HepG2 (cell line): ENCODE measurements around the gene JADE2. TPM values are rescaled to one million over a fixed set of nuclear protein-coding genes. Genes with fewer than 3 reads are reported as not detected.

Experiments used
- ATAC-seq: fragments of 200-7000 bp; cut with Tn5 transposase; 3 replicates; pipeline ENCODE4 v1.9.1; 2020; ENCODE audit warnings: mild to moderate bottlenecking, moderate library complexity
- BruUV-seq: library from RNA; stranded (reverse); fragments of 400-500 nt; replicated peaks from 2 replicates; lab custom pipeline; 2021; lab: Mats Ljungman, UMichigan
- CTCF ChIA-PET: fragments of 300-600 bp; formaldehyde crosslinking; extraction: SDS; loops from one replicate; lab custom pipeline; 2021; ENCODE audit warnings: low total read pairs, inconsistent platforms, low intra/inter-chr PET ratio; lab: Yijun Ruan, JAX
- POLR2A ChIA-PET: fragments of 350-600 bp; sonication (Branson Sonifier 250); formaldehyde crosslinking; loops from one replicate; lab custom pipeline; 2020; ENCODE audit warnings: antibody characterized with exemption, inconsistent platforms; lab: Yijun Ruan, JAX
- DNase-seq: peaks from one replicate; pipeline ENCODE4 v3.0.0-alpha.2; 2015; ENCODE audit warnings: low spot score
- FAIRE-seq: peaks from 3 replicates; lab custom pipeline; 2011; peaks lifted over from hg19 to GRCh38; lab: Jason Lieb, UNC
- H2AFZ ChIP-seq: one replicate; pipeline ENCODE4 v1.6.1; 2011; ENCODE audit warnings: low read length, inconsistent platforms
- H3K27ac ChIP-seq: fragments of 300-600 bp; 3 replicates; pipeline ENCODE4 v1.8.0; 2011; ENCODE audit warnings: mixed run types, mild to moderate bottlenecking, mixed read lengths, low read length, inconsistent platforms; ENCODE audit not compliant: insufficient read depth; ENCODE audit errors: extremely low read length
- H3K27me3 ChIP-seq, 2 experiments: fragments of 200-600 bp in 1 of 2; 2 replicates in 1 of 2; 3 replicates in 1 of 2; pipeline versions ENCODE4 v1.6.0 to v1.8.0; 2011; ENCODE audit warnings: low read length in 2 of 2, mild to moderate bottlenecking in 2 of 2, moderate library complexity in 2 of 2, inconsistent platforms in 1 of 2; ENCODE audit not compliant: insufficient read depth in 2 of 2, control insufficient read depth in 1 of 2
- H3K36me3 ChIP-seq, 2 experiments: fragments of 200-600 bp in 1 of 2; replicated peaks in 1 of 2; 2 replicates in 1 of 2; 3 replicates in 1 of 2; pipeline versions ENCODE4 v1.5.1 to v1.8.0; 2011; ENCODE audit warnings: low read length in 2 of 2, inconsistent platforms in 1 of 2; ENCODE audit not compliant: insufficient read depth in 2 of 2, control insufficient read depth in 1 of 2
- H3K4me1 ChIP-seq: 2 replicates; pipeline ENCODE4 v1.5.1; 2012; ENCODE audit warnings: low read length, inconsistent platforms; ENCODE audit not compliant: insufficient read depth
- H3K4me2 ChIP-seq: 2 replicates; pipeline ENCODE4 v1.6.0; 2011; ENCODE audit warnings: low read depth, low read length, inconsistent platforms
- H3K4me3 ChIP-seq, 3 experiments: fragments of 200-600 bp in 1 of 3; sonication (generic), shearing (Covaris generic) in 1 of 3; replicated peaks in 1 of 3; 2 replicates each; pipeline ENCODE4 v1.5.1; 2011 to 2016; ENCODE audit warnings: low read length in 3 of 3, inconsistent platforms in 2 of 3, low read depth in 2 of 3, mild to moderate bottlenecking in 2 of 3, control low read depth in 1 of 3, mixed read lengths in 1 of 3; ENCODE audit not compliant: insufficient read depth in 1 of 3
- H3K79me2 ChIP-seq: one replicate; pipeline ENCODE4 v1.6.1; 2011; ENCODE audit warnings: low read length, inconsistent platforms; ENCODE audit not compliant: insufficient read depth
- H3K9ac ChIP-seq: 2 replicates; pipeline ENCODE4 v1.6.0; 2011; ENCODE audit warnings: mild to moderate bottlenecking, low read depth, low read length, inconsistent platforms; ENCODE audit not compliant: insufficient read depth
- H3K9me3 ChIP-seq: 2 replicates; pipeline ENCODE4 v1.5.1; 2012; ENCODE audit warnings: mild to moderate bottlenecking, low read length
- H4K20me1 ChIP-seq: 2 replicates; pipeline ENCODE4 v1.6.0; 2011; ENCODE audit warnings: inconsistent platforms, mild to moderate bottlenecking, low read length, moderate library complexity; ENCODE audit not compliant: insufficient read depth
- CTCF ChIP-seq: sonication (generic); formaldehyde crosslinking; IDR thresholded peaks from 2 replicates; pipeline ENCODE4 v1.5.0; 2020; ENCODE audit warnings: mild to moderate bottlenecking, missing genetic modification reagents, moderate library complexity
- GATAD2A ChIP-seq: IDR thresholded peaks from 2 replicates; pipeline ENCODE4 v1.6.1; 2016
- HNF4A ChIP-seq: sonication (generic); formaldehyde crosslinking; IDR thresholded peaks from 2 replicates; pipeline ENCODE4 v1.4.0; 2020; ENCODE audit warnings: missing genetic modification reagents
- MAFF ChIP-seq: IDR thresholded peaks from 2 replicates; pipeline ENCODE4 v1.6.1; 2011; ENCODE audit warnings: low read depth, low read length, improper control_type of control experiment
- MAFK ChIP-seq, 2 experiments: IDR thresholded peaks in 1 of 2; conservative IDR thresholded peaks in 1 of 2; 2 replicates each; pipeline ENCODE4 v1.6.1; 2011; ENCODE audit warnings: improper control_type of control experiment in 2 of 2, low read length in 2 of 2
- SIX4 ChIP-seq: sonication (generic); formaldehyde crosslinking; IDR thresholded peaks from 2 replicates; pipeline ENCODE4 v1.4.0; 2020; ENCODE audit warnings: missing genetic modification reagents
- ZKSCAN1 ChIP-seq: fragments of 150-350 bp; IDR thresholded peaks from 2 replicates; pipeline ENCODE4 v1.6.1; 2014; ENCODE audit warnings: low read length
- ZNF572 ChIP-seq: sonication (generic); formaldehyde crosslinking; IDR thresholded peaks from 2 replicates; pipeline ENCODE4 v1.5.1; 2020; ENCODE audit warnings: mild to moderate bottlenecking, missing genetic modification reagents
- ZNF589 ChIP-seq: sonication (generic); formaldehyde crosslinking; conservative IDR thresholded peaks from 2 replicates; pipeline ENCODE4 v1.8.0; 2022; ENCODE audit warnings: mild to moderate bottlenecking, moderate library complexity, missing genetic modification reagents
- ZNF678 ChIP-seq: sonication (generic); formaldehyde crosslinking; IDR thresholded peaks from 2 replicates; pipeline ENCODE4 v1.4.0; 2020; ENCODE audit warnings: mild to moderate bottlenecking, missing genetic modification reagents
- ZNF7 ChIP-seq: IDR thresholded peaks from 2 replicates; pipeline ENCODE4 v1.6.1; 2016; ENCODE audit warnings: missing biosample characterization, missing genetic modification reagents
- ZNF724P ChIP-seq: sonication (generic); formaldehyde crosslinking; IDR thresholded peaks from 2 replicates; pipeline ENCODE4 v1.8.0; 2022; ENCODE audit warnings: missing genetic modification reagents, borderline replicate concordance
- WGBS: methylation state at CpG from one replicate; pipeline ENCODE4 v1.1.6; 2017; ENCODE audit warnings: low lambda C conversion rate; 5-methylcytosine and 5-hydroxymethylcytosine counted together
- in situ Hi-C: cut with HindIII; loops from 2 replicates; pipeline ENCODE4 v1.10.0; 2017; ENCODE audit warnings: low pct_unique_long_range_greater_than_20kb; ENCODE audit not compliant: extremely low pct_ligation_motif_present
- intact Hi-C: fragments of 100-400 bp; cut with micrococcal nuclease; formaldehyde crosslinking; loops from one replicate; pipeline ENCODE4 v1.10.0; 2022; ENCODE audit not compliant: unreplicated experiment
- polyA plus RNA-seq, 8 experiments: library from polyadenylated mRNA; depleted of rRNA in 3 of 8; stranded (reverse) in 7 of 8; unstranded in 1 of 8; fragments of >200 nt; fragmentation: Illumina TruSeq in 4 of 8; extraction: Trizol in 4 of 8; gene quantifications; 2 replicates each; pipeline versions ENCODE4 v1.2.1 to v1.2.3, GENCODE V29; 2011 to 2016; ENCODE audit warnings: low read depth in 4 of 8, missing spikeins in 1 of 8, mixed read lengths in 1 of 8; ENCODE audit not compliant: insufficient read depth in 1 of 8
- total RNA-seq, 5 experiments: library from RNA; depleted of rRNA; stranded (reverse); fragments of >200 nt; fragmentation: Illumina TruSeq; extraction: Trizol; gene quantifications; 2 replicates each; pipeline ENCODE4 v1.2.3, GENCODE V29; 2016; ENCODE audit warnings: low read depth in 1 of 5
- TF ChIP-seq, protein P1 (sequence below): sonication (generic); formaldehyde crosslinking; IDR thresholded peaks from 2 replicates; pipeline ENCODE4 v1.8.0; 2022; ENCODE audit warnings: mild to moderate bottlenecking, missing genetic modification reagents, moderate library complexity

JADE2 gene
- total and polyA plus RNA-seq, 2 of the 13 experiments (the other 11 are each of a cell fraction or from before 2014, with no cell fraction given) = 7.5 to 15.1 TPM

GRCh38 chr5:134517553-134517952 lies 7.9 kb upstream of the JADE2 start:
- Histone ChIP-seq H4K20me1 (no peaks in the 10 kb centered on the region), H3K27me3 (no peaks in the 10 kb centered on the region), H2AFZ (no peak overlapping the region), H3K4me3 (no peak overlapping the region), H3K79me2 (no peaks in the 10 kb centered on the region), H3K4me1 (peaks cover 18% of the 10 kb centered on the region), H3K9me3 (no peaks in the 10 kb centered on the region), H3K27ac (no peak overlapping the region), H3K36me3 (no peaks in the 10 kb centered on the region)
- DNase-seq (no peak), ATAC-seq (no peak)
- POLR2A ChIA-PET = no interaction called here
- 97% methylated on average over 4 of the region's 5 CpGs for WGBS
- BruUV-seq = no TSS peak
- no peak for TF ChIP-seq ZNF7 (CRISPR knock-in tag)
- TF ChIP-seq CTCF (CRISPR knock-in tag) = no peak
- no peak for TF ChIP-seq ZKSCAN1
- peak; percentile 54 for TF ChIP-seq MAFF
- TF ChIP-seq MAFK (conservative IDR thresholded peaks at IDR 0.05 in 1 of 2, IDR thresholded peaks at IDR 0.05 in 1 of 2; ENCODE audit: low read length in 2 of 2) = peak; percentile 55 to 75
- TF ChIP-seq ZNF589 (CRISPR knock-in tag) = no peak
- no peak for TF ChIP-seq GATAD2A (CRISPR knock-in tag)
- TF ChIP-seq, protein P1, sequence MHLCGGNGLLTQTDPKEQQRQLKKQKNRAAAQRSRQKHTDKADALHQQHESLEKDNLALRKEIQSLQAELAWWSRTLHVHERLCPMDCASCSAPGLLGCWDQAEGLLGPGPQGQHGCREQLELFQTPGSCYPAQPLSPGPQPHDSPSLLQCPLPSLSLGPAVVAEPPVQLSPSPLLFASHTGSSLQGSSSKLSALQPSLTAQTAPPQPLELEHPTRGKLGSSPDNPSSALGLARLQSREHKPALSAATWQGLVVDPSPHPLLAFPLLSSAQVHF (CRISPR knock-in tag) = no peak
- TF ChIP-seq ZNF572 (CRISPR knock-in tag) = no peak
- TF ChIP-seq ZNF678 (CRISPR knock-in tag) = no peak
- TF ChIP-seq SIX4 = no peak
- TF ChIP-seq ZNF724P = no peak
- TF ChIP-seq HNF4A (CRISPR knock-in tag) = no peak
- TF ChIP-seq, all 625 proteins: peak for 2
- FAIRE-seq = no peak
- in situ Hi-C loops = no loop called here
- CTCF ChIA-PET = no interaction called here
- intact Hi-C loops = no loop called here
- Histone ChIP-seq H3K4me2 (no peak overlapping the region), H3K9ac (no peak overlapping the region)
